ENCODE data around the gene DENND5A. TPM values are rescaled to one million over a fixed set of nuclear protein-coding genes. Genes with fewer than 3 reads are reported as not detected.

The DENND5A gene
- total RNA-seq, 1 donor from 2014 or later: 147 TPM

DNA sequence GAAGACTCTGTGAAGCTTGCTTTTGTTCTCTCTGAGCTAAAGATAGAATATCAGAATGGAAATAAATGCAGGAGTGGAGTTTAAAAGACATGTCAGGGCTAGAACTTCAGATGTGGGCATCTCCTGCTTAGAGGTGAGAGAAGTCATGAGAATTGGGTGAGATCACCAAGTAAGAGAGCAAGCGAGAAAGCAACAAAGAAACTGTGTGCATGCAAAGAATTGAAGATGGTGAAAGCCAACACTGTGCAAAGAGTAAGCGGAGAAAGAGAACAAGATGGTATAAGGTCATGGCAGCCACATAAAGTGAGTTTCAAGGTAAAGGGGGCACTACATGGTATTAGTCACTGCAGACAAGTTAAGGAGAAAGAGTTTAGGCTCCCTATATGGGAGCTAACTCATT lies 116.4 kb downstream of the DENND5A start:
- ATAC-seq (no peak), DNase-seq (ENCODE audit: low spot score) (no peak)
- intact Hi-C loops (cut with DNase I): no loop called here

DNA sequence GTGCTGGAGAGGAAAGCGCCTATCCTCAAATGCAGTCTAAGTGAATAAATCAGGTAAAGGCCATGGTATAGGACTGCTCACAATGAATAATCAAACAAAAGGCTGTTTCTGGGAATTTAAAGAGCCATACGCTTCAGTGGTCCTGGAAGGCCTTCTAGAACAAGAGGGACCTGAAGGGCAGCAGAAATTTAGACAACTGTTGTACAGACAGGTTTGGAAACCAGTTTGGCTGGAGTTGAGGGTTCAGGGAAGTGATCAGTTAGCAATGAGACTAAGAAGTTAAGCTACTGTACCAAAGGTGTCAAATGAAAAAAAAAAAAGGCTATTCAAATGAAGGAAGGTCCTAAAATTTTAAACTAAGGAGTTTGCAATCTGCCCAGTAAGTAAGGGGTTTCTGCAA lies 117.1 kb downstream of the DENND5A start:
- ATAC-seq: no peak
- intact Hi-C loops (cut with DNase I): no loop called here
- DNase-seq (ENCODE audit: low spot score): no peak

DNA sequence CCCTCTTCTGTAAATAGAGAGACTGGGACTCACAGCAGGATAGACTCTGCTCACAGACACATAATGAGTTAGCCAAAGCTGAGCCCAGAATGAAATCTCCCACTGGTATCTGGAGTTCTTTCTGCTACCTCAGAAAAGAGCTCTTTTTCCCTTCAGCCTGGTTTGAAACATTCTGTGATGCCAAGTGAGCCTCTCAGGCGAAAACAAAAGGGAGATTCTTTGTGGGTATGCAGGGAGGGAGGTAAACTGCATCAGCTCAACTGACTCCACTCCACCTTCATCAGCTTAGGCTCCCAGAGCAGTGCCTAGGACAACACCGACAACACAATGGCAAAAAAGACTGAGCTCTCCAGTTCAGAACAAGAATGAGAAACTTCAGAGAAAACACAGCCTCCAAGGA lies 118.7 kb downstream of the DENND5A start:
- ATAC-seq: no peak
- intact Hi-C loops (cut with DNase I): no loop called here
- no peak for DNase-seq (ENCODE audit: low spot score)

DNA sequence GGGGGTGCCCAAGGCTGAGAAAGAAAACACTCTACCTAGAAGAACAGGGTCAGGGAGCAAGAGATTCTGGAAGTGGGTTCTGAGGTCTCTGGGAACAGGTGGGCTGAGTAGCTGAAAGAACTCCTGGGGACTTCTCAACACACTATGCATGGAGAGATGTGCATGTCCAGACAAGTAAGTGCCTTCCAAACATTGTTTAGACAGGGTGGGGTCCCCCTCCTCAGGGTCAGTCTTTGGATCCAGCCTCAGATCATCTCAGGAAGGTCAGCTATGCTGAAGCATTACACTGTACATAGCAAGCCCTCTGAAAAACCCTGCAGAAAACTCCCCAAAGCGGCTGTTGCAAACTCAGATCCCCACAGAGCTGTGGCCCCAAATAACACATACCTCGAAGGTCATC lies 119.9 kb downstream of the DENND5A start:
- no peak for DNase-seq (ENCODE audit: low spot score)
- no peak for ATAC-seq
- intact Hi-C loops (cut with DNase I): no loop called here

- no peak for DNase-seq (ENCODE audit: low spot score)
- intact Hi-C loops (cut with DNase I): no loop called here
- no peak for ATAC-seq
These were observed 120.3 kb downstream of the DENND5A start for GRCh38 chr11:9144828-9145227.

DNA sequence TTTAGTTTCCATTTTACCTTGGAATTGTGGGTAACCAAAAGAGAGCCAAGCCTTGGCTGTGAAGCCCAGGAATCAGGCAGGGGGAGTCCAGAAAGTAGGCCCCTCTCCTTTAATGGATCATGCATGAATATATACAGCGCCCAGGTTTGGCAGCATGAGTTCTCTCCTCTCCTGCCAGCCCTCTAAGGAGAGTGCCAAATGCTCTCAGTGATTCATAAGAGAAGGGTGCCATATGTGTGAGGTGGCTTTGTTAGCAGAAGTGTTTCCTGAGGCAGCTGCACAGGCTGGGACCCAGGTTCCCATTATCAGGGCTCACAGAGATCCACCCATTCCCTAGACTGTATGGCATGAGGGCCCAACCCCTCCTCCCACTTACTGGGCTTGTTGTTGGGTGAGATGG lies 121.4 kb downstream of the DENND5A start:
- ATAC-seq (no peak), DNase-seq (ENCODE audit: low spot score) (no peak)
- intact Hi-C loops (cut with DNase I): no loop called here

- intact Hi-C loops (cut with DNase I): no loop called here
- no peak for DNase-seq (ENCODE audit: low spot score)
- ATAC-seq: no peak
These were observed 122.4 kb downstream of the DENND5A start for GRCh38 chr11:9142732-9143131.

GRCh38 chr11:9141186-9141585 lies 124.0 kb downstream of the DENND5A start:
- ATAC-seq: no peak
- DNase-seq (ENCODE audit: low spot score): no peak
- intact Hi-C loops (cut with DNase I): no loop called here

DNA sequence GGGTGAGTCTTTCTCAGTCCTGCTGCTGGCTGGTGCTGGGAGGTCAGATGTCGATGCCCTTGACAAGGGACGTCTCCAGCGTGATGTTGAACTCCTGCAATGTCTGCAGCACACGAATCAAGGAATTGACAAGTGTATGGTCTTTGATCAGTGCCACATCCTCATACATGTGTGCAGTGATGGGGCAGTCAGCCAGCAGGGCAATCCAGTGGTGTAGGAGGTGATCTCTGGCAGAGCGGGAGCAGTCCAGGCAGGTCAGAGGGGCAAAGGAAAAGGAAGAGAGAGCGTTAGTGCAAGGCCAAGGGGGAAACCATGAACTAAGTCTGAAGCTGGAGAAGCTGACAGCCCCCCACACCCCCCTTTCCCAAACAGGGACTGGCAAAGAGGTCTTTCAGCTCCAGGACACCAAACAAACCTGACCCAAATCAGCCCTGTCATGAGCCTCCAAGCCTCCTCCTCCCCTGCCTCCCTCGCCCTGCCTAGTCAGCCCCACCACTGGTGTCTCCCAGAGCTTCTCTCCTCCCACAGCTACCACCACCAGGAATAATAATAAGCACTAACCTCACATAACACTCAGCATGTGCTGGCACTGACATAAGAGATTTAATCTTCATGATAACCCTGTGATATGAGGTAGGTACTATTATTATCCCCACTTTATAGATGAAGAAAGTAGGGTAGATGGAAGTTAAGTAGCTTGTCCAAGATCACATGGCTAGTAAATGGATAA lies 125.4 kb downstream of the DENND5A start:
- intact Hi-C loops (cut with DNase I): no loop called here
- DNase-seq (ENCODE audit: low spot score): no peak
- ATAC-seq: no peak

- DNase-seq (ENCODE audit: low spot score): no peak
- peak; percentile 59 for ATAC-seq
- intact Hi-C loops (cut with DNase I): no loop called here
These were observed 126.3 kb downstream of the DENND5A start for GRCh38 chr11:9138612-9139579.

GRCh38 chr11:9138133-9138453 lies 127.1 kb downstream of the DENND5A start:
- intact Hi-C loops (cut with DNase I): no loop called here
- DNase-seq (ENCODE audit: low spot score) (no peak), ATAC-seq (no peak)

GRCh38 chr11:9137293-9138132 lies 127.6 kb downstream of the DENND5A start:
- peak; percentile 93 for ATAC-seq
- intact Hi-C loops (cut with DNase I): no loop called here
- peak; percentile 84 for DNase-seq (ENCODE audit: low spot score)

DNA sequence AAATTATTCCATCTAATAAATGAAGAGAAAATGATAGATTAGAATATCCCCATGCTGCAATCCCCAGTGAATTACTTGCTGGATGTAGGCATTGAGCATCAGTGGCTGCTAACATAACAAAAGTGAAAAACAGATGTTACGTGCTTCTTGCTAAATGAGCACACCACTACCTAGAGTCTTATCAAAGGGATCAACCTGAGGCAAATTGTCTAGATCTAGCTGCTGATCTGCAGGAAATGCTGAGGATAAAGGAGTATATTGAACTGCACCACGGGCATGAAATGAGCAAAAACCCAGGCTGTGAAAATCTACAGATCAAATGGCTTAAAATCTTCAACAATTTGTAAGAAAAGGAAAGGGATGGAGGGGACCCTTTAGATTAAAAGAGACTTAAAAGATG lies 128.4 kb downstream of the DENND5A start:
- intact Hi-C loops (cut with DNase I): no loop called here
- DNase-seq (ENCODE audit: low spot score): no peak
- ATAC-seq: no peak

DNA sequence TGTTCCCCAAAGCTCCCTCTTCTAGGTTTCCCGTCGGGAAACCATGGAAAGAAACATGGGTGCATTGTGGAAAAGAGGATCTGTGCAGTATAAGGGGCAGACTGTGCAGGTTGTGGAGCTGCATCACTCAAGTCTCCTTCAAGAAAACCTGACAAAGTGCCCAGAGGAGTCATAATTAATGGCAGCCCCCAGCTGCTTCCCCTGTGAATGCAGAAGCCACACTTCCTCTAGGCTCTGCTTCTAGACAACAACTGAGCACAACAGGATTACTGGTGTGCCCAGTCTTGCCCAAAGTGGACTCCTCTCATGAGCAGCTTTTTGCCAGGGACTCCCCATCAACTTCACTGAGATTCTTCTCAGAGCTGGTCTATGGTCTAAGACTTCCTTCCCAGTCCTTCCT lies 131.2 kb downstream of the DENND5A start:
- no peak for ATAC-seq
- intact Hi-C loops (cut with DNase I): no loop called here
- DNase-seq (ENCODE audit: low spot score): no peak

DNA sequence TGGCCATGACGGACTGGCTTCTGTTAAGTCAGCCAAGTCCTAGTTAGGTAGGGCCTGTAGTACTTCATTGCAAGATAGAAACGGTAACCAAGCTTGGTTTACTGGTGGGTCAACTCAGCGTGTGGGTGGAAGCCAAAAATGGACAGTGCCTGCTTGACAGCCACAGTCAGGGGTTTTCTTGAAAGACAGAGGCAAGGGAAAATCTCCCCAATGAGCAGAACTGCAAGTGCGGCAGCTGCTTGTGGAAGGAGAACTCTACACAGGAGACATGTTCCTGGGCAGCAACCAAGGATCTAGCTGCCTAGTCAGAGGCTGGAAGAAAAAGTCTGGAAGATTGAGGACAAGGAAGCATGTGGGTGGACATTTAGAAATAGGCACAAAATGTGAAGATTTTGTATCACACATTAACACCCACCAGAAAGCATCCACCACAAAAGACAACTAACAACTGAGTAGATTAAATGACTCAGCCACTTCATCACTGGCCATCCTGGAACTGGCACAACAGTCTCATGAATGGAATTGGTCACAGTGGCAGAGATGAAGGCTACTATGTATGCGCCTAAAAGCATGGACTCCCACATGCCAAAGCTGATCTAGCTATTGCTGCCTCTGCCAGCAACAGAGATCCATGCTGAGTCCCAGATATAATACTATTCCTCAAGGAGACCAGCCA lies 132.8 kb downstream of the DENND5A start:
- DNase-seq (ENCODE audit: low spot score) (no peak), ATAC-seq (no peak)
- intact Hi-C loops (cut with DNase I): no loop called here

GRCh38 chr11:9130297-9130696 lies 134.9 kb downstream of the DENND5A start:
- ATAC-seq: no peak
- intact Hi-C loops (cut with DNase I): no loop called here
- no peak for DNase-seq (ENCODE audit: low spot score)

DNA sequence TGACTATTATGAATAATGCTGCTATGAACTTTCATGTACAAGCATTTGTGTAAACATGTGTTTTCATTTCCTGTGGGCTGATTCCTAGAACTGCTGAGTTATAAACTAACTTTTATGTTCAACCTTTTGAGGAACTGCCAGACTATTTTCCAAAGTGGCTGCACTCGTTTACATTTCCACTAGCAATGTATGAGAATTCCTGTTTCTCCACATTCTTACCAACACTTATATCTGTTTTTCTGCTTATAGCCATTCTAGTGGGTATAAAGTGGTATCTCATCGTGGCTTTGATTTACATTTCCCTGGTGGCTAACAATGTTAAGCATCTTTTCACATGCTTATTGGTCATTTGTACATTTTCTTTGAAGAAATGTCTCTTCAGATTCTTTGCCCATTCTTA lies 138.5 kb downstream of the DENND5A start:
- intact Hi-C loops (cut with DNase I): no loop called here
- DNase-seq (ENCODE audit: low spot score) (no peak), ATAC-seq (no peak)

DNA sequence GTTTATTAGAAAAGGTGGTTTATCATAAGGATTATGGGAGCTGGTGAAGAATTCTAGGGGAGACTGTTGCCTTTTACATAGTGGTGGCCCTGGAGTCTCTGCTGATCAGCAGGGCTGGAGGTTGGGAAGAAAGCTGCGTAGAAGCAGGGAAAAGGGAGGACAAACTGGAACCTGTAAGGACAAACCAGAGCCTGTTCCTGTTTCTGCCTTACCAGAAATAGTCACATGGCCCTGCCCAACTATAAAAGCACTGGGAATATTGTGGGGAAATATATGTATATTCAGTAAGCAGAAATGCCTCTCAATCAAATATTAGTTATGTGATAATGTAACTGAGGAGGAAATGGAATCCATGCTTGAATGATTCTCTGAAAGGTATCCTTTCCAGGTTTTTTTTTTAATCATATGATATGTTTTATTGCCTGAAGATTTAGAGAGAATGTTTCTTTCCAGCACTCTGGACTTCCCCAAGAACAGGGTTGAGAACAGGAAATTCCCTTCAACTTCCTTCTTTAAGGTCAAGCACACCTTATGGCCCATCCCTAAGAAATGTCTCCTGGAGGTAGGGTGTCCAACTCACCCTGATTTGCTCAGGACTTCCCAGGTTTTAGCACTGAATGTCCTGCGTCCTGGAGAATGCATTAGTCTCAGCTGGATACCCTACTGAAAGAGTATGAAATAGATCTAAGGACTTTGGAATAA lies 139.8 kb downstream of the DENND5A start:
- ATAC-seq (no peak), DNase-seq (ENCODE audit: low spot score) (no peak)
- intact Hi-C loops (cut with DNase I): no loop called here

All from sciatic nerve (tissue), 2 donors.